HG02840 (cell line): ENCODE measurements around the gene CDKN2B-AS1.
"Not testable (repeated sequence)": the region's sequence is repeated elsewhere in the genome, so short reads cannot be mapped to it uniquely, and the experiment has no call there.

Experiments used
- ATAC-seq: cut with Tn5 transposase; IDR thresholded peaks from one replicate; pipeline ENCODE4 v1.9.1; 2021; ENCODE audit warnings: mild to moderate bottlenecking, moderate library complexity, moderate number of reproducible peaks; ENCODE audit not compliant: unreplicated experiment, low FRiP score

Gene CDKN2B-AS1

DNA sequence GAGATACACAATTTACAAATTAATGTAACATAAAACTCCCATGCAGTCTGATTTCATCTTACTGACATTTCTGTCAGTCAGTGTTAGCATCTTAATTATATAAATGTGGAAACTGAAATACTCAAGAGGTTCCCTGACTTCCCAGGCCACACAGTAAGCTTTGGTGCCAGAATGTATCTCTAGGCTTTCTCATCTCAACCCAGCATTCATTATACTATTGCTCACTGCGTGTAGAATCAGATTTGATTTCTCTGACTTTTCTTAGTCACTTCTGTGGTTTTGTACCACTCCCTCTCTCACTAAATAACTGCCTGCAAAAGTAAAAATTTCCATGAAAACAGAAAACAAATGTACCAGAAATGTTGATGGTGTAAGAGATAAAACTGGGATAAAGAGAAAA is 46.2 kb downstream of the CDKN2B-AS1 start:
- no peak for ATAC-seq

DNA sequence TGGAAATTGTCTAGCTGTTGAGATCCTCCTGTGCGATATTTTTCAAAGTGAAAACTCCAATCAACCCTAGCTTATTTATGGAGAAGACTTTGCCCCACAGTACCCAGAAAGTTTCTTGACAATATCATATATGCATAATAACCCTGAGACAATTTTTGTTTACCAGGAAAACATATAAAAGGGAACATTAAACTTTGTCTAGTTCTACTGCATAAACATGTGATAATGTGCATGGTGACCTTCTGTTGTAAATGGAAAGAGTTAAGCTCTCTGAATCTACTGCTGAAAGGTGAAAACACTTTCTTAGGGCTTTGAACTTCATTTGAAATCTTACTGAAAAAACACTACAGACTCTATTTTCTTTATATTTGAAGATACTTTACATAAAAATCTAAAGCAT is 46.8 kb downstream of the CDKN2B-AS1 start:
- no peak for ATAC-seq

DNA sequence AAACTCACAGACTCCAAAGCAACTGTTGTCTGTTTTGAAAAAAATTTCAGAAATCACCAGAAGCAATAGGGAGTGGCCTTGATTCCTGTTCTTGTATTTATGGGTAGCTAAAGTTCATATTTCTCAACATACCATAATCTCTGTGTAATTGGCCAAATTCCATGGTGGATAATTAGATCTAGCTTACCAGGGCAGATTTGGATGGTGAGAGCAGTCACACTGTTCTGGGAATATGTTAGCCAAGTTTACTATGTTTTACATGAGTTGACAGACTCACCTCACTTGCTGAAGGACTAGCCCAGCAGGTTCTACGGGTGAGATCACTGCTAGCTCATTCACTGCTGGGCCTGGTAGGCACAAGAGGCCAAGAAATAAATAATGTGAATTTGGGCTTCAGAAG is 47.2 kb downstream of the CDKN2B-AS1 start:
- ATAC-seq, result no peak

DNA sequence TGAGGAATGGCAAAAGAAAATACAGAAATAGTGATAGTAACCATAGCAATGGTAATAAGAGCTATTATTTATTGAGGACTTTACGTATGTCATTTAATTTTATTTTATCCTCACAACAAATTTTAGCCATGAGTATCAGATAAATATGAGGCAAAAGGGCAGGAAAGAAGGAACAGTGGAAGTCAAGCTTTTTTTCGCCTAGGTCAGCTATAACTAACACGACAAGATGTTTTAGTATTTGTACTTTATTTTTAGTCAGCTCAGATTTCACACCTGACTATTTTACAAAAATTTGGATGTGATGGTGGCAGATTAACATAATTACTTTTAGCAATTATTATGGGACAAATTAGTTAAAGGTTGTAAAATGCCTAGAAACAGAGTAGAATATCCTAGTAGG is 49.3 kb downstream of the CDKN2B-AS1 start:
- no peak for ATAC-seq

DNA sequence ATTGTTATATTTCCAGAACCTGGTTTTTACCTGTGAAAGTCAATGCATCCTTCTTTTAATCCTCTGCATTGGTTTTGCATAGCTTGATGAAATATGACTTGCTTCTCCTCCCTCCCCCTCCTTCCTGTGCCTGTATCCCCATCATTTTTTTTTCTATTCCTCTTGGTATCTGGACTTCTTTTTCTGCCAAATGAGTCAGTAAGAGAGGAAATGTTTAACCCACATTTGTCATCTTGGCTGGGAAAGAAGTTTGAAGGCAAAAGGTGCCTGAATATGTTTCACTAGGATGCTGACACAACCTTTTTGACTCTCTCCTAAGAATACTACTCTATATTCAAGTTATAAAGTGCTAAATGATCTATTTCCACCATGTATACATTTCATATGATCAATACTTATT is 50.0 kb downstream of the CDKN2B-AS1 start:
- no peak for ATAC-seq

DNA sequence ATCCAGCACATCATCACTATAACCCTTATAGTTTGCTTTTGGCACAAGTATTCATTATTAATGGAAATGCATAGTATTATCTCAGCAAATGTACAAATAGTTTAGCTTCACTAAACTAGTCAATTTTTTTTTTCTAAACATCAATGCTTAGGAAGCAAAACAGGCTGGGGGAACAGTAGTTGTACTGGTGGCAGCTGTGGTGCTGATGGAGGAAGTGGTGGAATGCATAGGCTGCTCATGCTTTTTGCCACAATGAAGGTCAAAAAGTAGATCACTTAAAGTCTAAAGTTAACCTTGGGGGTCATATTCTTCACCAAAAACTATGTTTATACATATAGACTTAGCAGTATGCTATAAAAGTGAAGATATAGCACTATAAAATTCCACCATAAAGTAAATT is 50.8 kb downstream of the CDKN2B-AS1 start:
- no peak for ATAC-seq

DNA sequence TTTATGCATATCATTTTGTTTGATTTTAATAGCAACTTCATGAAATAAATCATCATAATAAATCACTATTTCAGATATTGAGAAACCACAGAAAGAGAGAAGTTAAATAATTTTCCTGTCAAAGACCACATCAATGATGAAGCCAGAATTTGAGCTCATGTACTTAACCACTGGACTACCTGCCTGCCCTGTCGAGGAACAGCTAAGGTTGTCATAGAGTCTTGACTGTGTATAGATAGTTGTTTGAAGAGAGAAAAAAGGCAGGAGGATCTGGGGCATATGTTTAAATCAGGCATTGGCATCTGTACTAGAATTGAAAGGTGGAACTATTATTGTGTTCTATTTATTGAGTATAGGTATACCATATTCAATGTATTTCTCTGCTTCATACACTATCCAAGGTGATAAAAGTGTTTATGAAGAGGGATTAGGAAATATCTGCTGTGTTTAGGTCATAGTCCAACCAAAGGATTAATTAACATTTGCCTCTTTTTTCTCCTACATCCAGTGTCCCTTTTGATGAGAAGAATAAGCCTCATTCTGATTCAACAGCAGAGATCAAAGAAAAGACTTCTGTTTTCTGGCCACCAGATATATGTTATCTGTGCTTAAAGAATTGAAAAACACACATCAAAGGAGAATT is 51.8 kb downstream of the CDKN2B-AS1 start:
- no peak for ATAC-seq

- ATAC-seq, result no peak
These were observed 53.0 kb downstream of the CDKN2B-AS1 start for GRCh38 chr9:22047596-22047995.

DNA sequence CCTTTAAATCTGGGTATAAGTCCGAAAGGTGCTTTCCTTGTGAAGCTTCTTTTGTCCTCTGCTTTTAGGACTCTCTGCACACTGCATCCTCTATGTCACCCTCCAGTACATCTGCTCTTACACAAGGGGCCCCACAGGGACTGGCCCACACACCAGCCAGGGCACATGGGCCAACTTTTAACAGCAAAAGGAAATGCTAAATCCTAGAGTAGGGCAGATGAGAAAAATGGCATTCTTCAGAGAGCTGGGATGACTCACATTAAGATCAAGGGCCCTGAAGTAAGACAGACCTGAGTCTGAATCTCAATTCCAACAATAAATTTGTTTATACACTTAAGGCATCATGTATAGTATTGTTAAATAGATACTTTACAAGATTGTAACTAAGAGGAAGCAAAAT is 54.8 kb downstream of the CDKN2B-AS1 start:
- no peak for ATAC-seq

- no peak for ATAC-seq
These were observed 56.3 kb downstream of the CDKN2B-AS1 start for GRCh38 chr9:22050924-22051323.

- ATAC-seq, result no peak
These were observed 57.9 kb downstream of the CDKN2B-AS1 start for GRCh38 chr9:22052376-22052945.

- no peak for ATAC-seq
These were observed 58.6 kb downstream of the CDKN2B-AS1 start for GRCh38 chr9:22053178-22053577.

DNA sequence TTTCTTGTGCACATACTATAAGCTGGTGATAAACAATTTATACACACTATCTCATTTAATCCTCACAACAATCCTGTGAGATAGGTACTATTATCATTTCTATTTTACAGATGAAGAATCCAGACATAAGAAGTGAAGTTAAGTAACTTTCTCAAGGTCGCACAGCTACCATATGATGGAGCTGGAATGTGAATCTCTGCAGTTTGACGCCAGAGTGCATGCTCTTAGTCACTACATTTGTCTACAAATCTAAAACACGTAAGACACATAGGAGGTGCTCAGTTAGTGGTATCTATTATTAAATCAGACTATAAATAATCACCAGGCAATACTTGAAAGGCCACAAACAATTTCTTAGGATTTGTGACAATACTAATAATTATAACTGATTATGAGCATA is 59.5 kb downstream of the CDKN2B-AS1 start:
- no peak for ATAC-seq

DNA sequence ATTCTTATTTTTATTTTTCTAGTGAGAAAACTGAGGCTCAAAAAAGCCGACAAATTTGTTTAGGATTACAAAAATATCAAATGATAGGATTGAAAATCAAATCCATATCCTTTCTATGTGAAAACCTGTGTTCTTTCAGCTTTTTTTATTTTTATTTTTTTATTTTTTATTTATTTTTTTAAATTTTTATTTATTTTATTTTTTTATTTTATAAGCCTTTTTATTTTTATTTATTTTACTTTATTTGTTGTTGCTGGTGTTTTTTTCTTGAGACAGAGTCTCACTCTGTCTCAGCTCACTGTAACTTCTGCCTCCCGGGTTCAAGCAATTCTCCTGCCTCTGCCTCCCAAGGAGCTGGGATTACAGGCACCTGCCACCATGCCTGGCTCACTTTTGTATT is 59.9 kb downstream of the CDKN2B-AS1 start:
- no peak for ATAC-seq

DNA sequence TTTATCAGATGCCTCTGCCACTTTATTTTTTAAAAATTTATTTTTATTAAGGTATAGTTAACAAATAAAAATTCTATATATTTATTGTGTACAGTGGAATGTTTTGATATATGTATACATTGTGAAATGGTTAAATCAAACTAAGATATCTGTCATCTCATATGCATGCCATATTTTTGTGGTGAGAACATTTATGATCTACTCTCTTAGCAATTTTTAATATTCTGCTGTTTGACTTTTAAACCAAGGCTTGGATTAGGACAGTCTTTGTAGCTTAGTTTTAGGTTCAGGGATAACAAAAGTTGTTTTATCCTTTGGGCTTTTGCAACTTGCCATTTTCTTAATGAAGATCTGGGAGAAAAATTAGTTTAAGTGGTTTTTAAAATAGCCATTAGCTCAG is 60.5 kb downstream of the CDKN2B-AS1 start:
- ATAC-seq, result no peak

GRCh38 chr9:22056402-22056801 is 61.8 kb downstream of the CDKN2B-AS1 start:
- ATAC-seq, result no peak

DNA sequence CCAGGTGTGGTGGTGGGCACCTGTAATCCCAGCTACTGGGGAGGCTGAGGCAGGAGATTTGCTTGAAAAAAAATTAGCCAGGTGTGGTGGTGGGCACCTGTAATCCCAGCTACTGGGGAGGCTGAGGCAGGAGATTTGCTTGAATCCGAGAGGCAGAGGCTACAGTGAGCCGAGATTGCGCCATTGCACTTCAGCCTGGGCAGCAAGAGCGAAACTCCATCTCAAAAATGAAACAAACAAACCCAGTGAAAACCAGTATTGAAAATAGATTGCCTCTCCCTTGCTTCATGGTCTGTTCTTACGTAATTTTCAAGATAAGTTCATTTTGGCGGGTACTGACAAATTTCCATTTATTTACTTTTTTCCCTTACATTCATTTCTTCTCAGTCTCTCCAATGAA is 63.4 kb downstream of the CDKN2B-AS1 start:
- not testable (repeated sequence) for ATAC-seq

- no peak for ATAC-seq
These were observed 66.3 kb downstream of the CDKN2B-AS1 start for GRCh38 chr9:22060831-22061383.

DNA sequence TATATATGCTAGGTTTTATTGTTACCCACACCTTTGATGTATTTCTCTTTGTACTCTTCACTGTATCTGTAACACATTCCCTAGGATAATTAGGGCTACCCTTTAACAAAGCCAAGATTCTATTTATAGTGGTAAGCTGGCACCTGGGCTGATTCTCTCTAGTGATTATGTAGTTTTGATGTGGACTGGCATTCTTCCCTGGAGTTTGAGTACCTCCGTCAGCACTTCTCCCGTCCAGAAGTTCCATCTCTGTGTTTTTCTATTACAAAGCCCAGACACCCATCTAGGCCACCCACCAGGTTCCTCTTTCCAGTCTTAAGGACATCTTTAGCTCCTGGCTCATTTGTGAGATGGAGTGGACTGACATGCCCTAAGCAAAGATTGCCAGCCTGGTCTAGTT is 70.4 kb downstream of the CDKN2B-AS1 start:
- ATAC-seq, result no peak

DNA sequence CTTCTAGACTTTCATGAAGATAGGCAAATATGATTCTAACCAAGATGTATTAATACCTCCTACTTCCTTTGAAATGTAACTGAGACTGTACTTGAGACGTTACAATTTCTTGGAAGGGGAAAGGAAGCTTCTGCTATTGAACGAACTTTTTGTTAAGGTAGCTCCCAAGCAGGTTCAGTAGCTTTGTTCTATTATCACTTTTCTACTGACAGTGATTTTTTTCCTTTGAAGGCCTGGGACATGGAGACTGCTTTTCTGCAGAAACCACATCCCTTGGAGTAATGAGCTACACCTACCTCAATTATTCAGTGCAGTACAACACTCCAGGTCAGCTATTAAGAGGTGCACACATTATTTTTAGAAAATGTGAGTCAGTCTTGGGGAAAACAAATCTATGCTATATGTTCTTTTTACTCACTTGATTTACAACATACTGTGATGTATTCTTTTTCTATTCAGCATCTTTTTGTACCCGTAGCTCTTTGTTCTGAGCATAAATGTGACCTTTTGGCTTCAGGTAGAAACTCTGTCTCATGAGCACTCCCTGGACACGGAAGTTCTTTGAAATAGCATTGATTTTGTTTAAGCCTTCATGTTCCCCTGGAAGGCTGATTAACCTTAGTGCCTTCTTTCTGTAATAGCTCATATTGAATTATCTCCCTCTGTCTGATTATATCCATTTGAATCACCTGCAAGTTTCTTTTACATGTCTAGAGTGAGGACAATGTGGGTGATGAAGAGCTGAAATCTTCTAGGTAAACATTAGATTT is 71.0 kb downstream of the CDKN2B-AS1 start:
- no peak for ATAC-seq

DNA sequence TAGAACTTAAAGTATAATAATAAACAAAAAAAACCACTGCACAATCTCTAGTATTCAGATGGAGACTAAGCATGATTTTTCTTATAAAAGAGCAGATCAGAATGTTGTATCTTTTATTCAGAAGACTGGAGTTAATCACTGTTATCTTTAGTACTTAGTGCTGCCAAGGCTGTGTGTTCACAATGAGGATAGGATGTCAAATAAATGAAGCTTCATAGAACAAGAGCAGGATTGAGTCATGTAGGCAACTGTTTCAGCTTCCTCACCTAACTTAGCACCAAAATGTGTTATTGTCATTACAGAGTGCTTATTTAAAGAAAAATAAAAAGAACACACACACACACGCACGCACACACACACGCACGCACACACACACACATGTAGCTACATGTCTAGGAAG is 72.6 kb downstream of the CDKN2B-AS1 start:
- no peak for ATAC-seq

- no peak for ATAC-seq
These were observed 73.8 kb downstream of the CDKN2B-AS1 start for GRCh38 chr9:22068369-22068768.
